IPS-18a (cell line): ENCODE data around the gene PLD1.

Source experiments
- H3K27ac ChIP-seq: one replicate; pipeline ENCODE4 v1.5.1; 2013; ENCODE audit warnings: low read length
- H3K27me3 ChIP-seq: one replicate; pipeline ENCODE4 v1.6.1; 2013; ENCODE audit warnings: mild to moderate bottlenecking, low read length; ENCODE audit not compliant: control insufficient read depth, insufficient read depth
- H3K36me3 ChIP-seq: one replicate; pipeline ENCODE4 v1.6.1; 2013; ENCODE audit warnings: low read depth, low read length; ENCODE audit not compliant: control insufficient read depth
- H3K4me1 ChIP-seq: one replicate; pipeline ENCODE4 v1.6.1; 2013; ENCODE audit warnings: low read depth, low read length; ENCODE audit not compliant: control insufficient read depth
- H3K4me3 ChIP-seq: one replicate; pipeline ENCODE4 v1.5.1; 2013; ENCODE audit warnings: low read length
- H3K9ac ChIP-seq: one replicate; pipeline ENCODE4 v1.6.1; 2013; ENCODE audit warnings: mild to moderate bottlenecking, low read length, moderate library complexity
- H3K9me3 ChIP-seq: one replicate; pipeline ENCODE4 v1.6.1; 2013; ENCODE audit warnings: low read depth, low read length; ENCODE audit not compliant: control insufficient read depth

PLD1 gene

DNA sequence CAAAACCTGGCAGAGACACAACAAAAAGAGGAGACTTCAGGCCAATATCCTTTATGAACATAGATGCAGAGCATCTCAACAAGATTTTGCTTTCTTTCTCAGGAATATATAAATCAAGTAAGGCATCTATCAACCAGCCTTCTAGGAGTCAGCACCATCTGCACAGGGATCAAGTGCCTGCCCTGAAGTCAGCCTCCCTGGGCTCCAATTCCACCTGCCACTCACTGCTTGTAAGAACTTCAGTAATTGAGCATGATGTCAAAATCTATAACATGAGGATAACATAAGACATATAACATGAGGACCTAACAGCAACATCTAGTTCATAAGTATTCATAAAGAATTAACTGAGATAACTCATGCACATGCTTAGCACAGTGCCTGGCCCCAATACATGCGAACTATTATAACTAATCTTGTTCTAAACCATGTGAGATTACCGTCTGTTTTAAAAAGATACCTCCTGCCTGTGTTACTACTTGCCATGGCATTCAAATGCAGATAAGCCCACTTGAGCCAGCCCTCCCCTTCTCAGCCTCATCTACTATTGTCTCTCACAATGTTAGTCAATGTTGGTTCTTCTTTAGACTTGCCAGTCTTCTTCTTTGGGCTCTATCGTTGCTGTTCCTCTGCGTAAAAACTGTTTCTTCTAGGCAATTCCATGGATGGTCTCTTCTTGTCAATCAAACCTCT, 91.6 kb downstream of the PLD1 start:
- no peaks in the 10 kb centered on the region for H3K27me3 ChIP-seq
- no peaks in the 10 kb centered on the region for H3K36me3 ChIP-seq
- peaks cover 6% of the 10 kb centered on the region for H3K9me3 ChIP-seq
- no peak overlapping the region for H3K4me3 ChIP-seq
- peaks cover 13% of the 10 kb centered on the region for H3K4me1 ChIP-seq
- no peak overlapping the region for H3K27ac ChIP-seq
- H3K9ac ChIP-seq: no peak overlapping the region

DNA sequence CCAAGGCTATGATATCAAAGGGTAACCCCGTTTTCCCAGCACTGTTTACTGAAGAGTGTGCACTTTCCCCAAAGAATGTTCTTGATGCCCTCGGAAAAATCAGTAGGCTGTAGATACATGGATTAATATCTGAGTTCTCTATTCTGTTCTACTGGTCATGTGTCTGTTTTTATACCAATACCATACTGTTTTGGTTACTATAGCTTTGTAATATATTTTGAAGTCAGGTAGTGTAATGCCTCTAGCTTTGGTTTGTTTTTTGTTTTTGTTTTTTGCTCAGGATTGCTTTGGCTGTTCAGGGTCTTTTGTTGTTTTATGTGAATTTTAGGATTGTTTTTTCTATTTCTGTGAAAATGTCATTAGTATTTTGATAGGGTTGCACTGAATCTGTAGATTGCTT, 95.1 kb downstream of the PLD1 start:
- no peaks in the 10 kb centered on the region for H3K36me3 ChIP-seq
- no peak overlapping the region for H3K9ac ChIP-seq
- no peak overlapping the region for H3K27ac ChIP-seq
- H3K4me3 ChIP-seq: no peak overlapping the region
- H3K27me3 ChIP-seq: no peaks in the 10 kb centered on the region
- H3K9me3 ChIP-seq: peaks cover 6% of the 10 kb centered on the region
- H3K4me1 ChIP-seq: peaks cover 13% of the 10 kb centered on the region

DNA sequence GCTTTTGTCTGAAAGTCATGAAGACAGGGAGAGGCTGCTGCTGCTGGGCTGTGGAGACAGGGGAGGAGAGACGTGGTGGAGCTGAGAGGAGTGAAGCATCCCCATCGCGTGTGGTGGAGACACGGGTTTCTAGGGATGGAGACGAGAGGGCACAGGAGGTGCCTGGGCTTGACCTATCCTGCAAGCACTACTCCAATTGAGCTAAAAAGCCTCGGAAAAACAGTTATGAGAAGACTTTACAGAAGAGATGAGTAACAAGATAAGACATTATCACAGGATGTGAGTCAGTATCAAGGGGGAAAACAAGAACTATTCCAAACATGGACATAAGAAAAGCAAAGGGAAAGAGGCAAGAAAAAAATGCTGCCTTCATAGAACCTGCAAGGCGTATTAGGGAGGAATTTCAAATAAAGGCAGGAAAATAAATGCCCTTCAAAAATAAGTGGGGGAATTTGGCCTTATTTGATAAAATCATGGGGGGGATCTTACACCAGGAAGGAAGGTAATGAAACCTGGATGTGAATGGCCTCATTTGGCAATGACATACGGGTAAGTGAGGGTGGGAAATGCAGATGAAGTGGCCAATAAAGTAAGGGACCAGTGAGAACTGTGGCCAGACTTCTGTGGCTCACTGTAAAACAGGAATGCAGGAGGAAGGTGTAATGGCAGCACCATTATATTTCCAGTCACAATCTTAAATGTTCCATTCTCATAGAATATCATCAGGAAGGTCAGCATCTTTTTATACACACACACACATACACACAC, 97.9 kb downstream of the PLD1 start:
- no peak overlapping the region for H3K27ac ChIP-seq
- H3K36me3 ChIP-seq: no peaks in the 10 kb centered on the region
- H3K27me3 ChIP-seq: no peaks in the 10 kb centered on the region
- H3K9me3 ChIP-seq: peaks cover 6% of the 10 kb centered on the region
- no peak overlapping the region for H3K9ac ChIP-seq
- no peaks in the 10 kb centered on the region for H3K4me1 ChIP-seq
- no peak overlapping the region for H3K4me3 ChIP-seq

DNA sequence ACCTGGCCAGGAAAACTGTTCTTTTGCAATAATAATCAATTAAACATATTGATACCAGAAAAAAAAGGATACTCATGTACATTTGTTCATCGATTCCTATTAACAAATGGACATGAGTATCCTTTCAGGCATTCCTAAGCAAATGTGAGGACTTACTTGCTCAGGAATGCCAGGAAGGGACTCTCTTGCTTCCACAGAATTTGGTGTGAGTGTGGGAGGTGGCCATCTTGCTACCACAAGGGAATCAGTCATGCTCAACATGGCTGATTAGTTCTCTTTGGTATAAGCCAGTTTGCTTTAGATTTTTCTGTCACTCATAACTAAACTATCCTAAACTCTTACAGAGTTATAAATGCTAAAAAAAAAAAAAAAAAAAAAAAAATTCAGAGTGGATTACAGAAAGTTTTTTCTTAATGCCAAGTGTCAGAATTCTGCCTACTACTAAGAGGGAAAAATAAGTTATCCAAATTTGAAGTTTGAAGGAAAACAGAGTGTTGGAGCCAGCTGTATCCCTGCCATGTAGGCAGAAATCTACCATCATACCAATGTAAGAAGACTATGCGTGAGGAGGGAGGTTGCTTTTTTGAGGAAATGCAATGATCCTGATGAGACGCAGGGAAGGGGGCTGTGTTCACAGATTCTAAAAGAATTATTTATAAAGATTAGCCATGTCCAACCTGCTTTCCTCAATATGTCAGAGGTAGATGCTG, 98.7 kb downstream of the PLD1 start:
- H3K36me3 ChIP-seq: no peaks in the 10 kb centered on the region
- no peaks in the 10 kb centered on the region for H3K27me3 ChIP-seq
- H3K4me3 ChIP-seq: no peak overlapping the region
- peaks cover 6% of the 10 kb centered on the region for H3K9me3 ChIP-seq
- no peak overlapping the region for H3K27ac ChIP-seq
- no peak overlapping the region for H3K9ac ChIP-seq
- H3K4me1 ChIP-seq: no peaks in the 10 kb centered on the region

DNA sequence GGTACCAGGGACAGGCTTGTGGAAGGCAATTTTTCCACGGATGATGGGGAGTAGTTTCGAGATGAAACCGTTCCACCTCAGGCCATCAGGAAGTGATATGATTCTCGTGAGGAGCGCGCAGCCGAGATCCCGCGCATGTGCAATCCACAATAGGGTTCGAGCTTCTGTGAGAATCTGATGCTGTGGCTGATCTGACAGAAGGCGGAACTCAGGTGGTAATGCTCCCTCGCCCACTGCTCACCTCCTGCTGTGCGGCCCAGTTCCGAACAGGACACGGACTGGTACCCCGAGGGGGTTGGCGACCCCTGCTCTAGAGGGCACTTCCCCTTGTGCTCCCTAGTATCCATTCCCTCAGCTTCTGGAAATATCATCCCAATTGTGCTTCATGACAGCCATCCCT, 99.9 kb downstream of the PLD1 start:
- no peak overlapping the region for H3K4me3 ChIP-seq
- H3K36me3 ChIP-seq: no peaks in the 10 kb centered on the region
- H3K4me1 ChIP-seq: no peaks in the 10 kb centered on the region
- H3K27ac ChIP-seq: no peak overlapping the region
- H3K9ac ChIP-seq: no peak overlapping the region
- peaks cover 3% of the 10 kb centered on the region for H3K9me3 ChIP-seq
- no peaks in the 10 kb centered on the region for H3K27me3 ChIP-seq

DNA sequence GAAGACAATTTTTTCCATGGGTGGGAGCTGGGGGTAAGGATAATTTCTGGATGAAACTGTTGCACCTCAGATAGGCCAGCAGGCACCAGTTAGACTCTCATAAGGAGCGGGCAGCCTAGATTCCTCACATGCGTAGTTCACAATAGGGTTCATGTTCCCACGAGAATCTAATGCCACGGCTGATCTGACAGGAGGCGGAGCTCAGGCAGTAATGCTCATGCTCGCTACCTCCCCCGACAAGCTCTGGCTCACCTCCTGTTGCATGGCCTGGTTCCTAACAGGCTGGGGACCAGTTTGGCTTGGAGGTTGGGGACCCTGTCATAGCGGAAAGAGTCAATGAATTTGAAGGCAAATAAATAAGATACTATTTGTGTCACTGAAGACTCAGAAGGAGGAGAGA, 105.5 kb downstream of the PLD1 start:
- no peak overlapping the region for H3K9ac ChIP-seq
- no peaks in the 10 kb centered on the region for H3K4me1 ChIP-seq
- H3K27me3 ChIP-seq: no peaks in the 10 kb centered on the region
- H3K9me3 ChIP-seq: peaks cover 6% of the 10 kb centered on the region
- H3K36me3 ChIP-seq: no peaks in the 10 kb centered on the region
- H3K27ac ChIP-seq: no peak overlapping the region
- H3K4me3 ChIP-seq: no peak overlapping the region

DNA sequence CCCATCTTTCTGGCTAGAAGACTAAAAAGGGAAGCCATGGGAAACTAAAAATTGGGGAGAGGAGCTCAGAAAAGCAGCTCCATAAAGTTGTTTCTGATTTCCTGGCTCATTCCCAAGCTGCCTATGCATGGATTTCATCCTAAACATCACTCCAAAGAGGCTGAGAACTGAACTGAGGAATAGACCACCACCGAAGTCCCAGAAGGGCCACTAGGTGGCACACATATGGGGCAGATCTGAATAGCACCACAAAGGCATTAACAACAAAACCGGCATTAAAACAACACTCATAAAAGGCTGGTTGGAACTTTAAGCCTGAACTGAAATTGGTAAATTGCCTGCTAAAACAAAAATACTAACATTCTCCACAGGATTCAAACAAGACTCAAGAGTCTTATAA, 106.3 kb downstream of the PLD1 start:
- Histone ChIP-seq H3K9me3 (peaks cover 6% of the 10 kb centered on the region), H3K4me1 (no peaks in the 10 kb centered on the region), H3K36me3 (no peaks in the 10 kb centered on the region), H3K27ac (no peak overlapping the region), H3K27me3 (no peaks in the 10 kb centered on the region), H3K4me3 (no peak overlapping the region), H3K9ac (no peak overlapping the region)

DNA sequence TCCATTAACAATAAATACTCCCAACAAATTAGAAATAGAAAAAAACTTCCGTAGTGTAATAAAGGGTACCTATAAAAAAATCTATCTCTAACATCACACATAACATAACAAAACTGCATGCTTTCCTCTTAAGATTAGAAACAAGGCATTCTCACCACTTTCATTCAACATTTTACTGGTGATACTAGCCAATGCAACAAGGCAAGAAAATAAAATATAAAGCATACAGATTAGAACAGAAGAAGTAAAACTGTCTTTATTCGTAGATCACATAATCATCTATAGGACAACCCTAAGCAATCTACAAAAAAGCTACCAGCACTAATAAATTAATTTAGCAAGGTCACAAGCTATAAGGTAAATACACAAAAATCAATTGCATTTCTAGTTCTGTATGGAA, 107.1 kb downstream of the PLD1 start:
- Histone ChIP-seq H3K27ac (no peak overlapping the region), H3K4me3 (no peak overlapping the region), H3K27me3 (no peaks in the 10 kb centered on the region), H3K36me3 (no peaks in the 10 kb centered on the region), H3K9ac (no peak overlapping the region), H3K4me1 (no peaks in the 10 kb centered on the region), H3K9me3 (peaks cover 6% of the 10 kb centered on the region)

DNA sequence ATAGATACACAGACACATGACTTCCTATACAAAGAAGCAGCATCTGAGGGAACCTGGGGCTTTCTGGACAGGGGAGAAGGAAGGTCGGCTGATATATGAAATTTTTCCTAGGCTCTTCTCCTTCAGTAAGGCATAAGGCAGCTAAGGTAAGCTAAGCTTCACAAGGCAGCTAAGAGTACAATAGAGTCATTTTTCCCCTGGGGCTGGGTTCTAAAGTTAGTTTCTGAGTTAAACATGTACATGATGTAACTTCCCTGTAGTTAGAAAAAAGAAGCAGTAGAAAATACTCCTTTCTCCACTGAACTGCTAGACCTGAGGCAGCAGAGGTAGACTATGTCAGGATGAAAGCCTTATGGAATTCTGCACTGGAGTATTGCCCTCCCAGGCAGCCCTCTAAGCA, 109.6 kb downstream of the PLD1 start:
- Histone ChIP-seq H3K4me3 (no peak overlapping the region), H3K4me1 (no peaks in the 10 kb centered on the region), H3K27me3 (no peaks in the 10 kb centered on the region), H3K9me3 (peaks cover 6% of the 10 kb centered on the region), H3K9ac (no peak overlapping the region), H3K36me3 (no peaks in the 10 kb centered on the region), H3K27ac (no peak overlapping the region)

DNA sequence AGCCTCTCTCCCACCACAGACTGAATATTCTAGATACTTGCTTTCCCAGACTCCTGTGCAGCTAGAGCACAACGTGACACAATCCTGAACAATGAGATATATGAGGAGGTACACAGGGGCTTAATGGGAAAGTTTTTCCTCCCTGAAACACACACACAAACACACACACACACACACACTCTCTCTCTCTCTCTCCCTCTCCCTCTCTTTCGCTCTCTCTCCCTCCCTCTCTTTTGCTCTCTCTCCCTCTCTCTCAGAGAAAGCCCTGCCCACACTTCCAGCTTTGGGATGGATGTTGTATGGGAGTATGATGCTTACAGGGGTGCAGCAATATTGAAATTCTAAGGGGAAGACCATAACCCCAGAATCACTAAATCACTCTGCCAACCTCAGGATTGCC, 110.1 kb downstream of the PLD1 start:
- no peak overlapping the region for H3K27ac ChIP-seq
- no peak overlapping the region for H3K4me3 ChIP-seq
- H3K9me3 ChIP-seq: peaks cover 6% of the 10 kb centered on the region
- no peak overlapping the region for H3K9ac ChIP-seq
- no peaks in the 10 kb centered on the region for H3K4me1 ChIP-seq
- no peaks in the 10 kb centered on the region for H3K27me3 ChIP-seq
- H3K36me3 ChIP-seq: no peaks in the 10 kb centered on the region

DNA sequence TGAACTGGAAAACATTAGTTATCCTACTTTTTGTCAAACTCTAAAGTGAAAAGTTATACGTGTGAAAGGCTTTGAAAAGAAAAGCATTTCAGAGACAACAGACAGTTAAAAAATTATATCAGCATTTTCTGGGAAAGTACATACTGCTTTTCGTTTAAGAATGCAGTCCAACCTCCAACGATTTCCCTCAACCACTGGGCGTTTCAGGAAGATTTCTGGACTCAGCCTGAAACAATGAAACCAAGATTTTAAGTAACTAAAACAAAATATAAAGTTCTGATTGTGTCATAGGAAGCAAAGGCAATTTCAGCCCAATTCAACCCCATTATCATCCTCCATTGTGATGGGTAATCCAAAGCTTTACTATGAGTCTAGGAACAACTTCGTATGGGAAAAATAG, 110.7 kb downstream of the PLD1 start:
- H3K9me3 ChIP-seq: peaks cover 6% of the 10 kb centered on the region
- no peaks in the 10 kb centered on the region for H3K27me3 ChIP-seq
- H3K27ac ChIP-seq: no peak overlapping the region
- H3K4me3 ChIP-seq: no peak overlapping the region
- H3K9ac ChIP-seq: no peak overlapping the region
- no peaks in the 10 kb centered on the region for H3K4me1 ChIP-seq
- H3K36me3 ChIP-seq: no peaks in the 10 kb centered on the region
